CD4-positive, alpha-beta T cell treated with Interleukin-17A for 1 hour (primary cell): ENCODE measurements around the gene KCTD20.
A peak's percentile ranks its signal among the peaks of the same experiment; 100 is the strongest.

Experiments
- DNase-seq: peaks from one replicate; pipeline ENCODE4 v3.0.0-alpha.2; 2020

The KCTD20 gene

GRCh38 chr6:36499918-36500317 is 57.1 kb downstream of the KCTD20 start:
- no peak for DNase-seq

- no peak for DNase-seq
These were observed 58.9 kb downstream of the KCTD20 start for GRCh38 chr6:36501686-36502085.

- DNase-seq = no peak
These were observed 61.4 kb downstream of the KCTD20 start for GRCh38 chr6:36504181-36504580.

- DNase-seq = no peak
These were observed 62.2 kb downstream of the KCTD20 start for GRCh38 chr6:36504982-36505381.

GRCh38 chr6:36505744-36506534 is 63.1 kb downstream of the KCTD20 start:
- DNase-seq = no peak

GRCh38 chr6:36506611-36507010 is 63.8 kb downstream of the KCTD20 start:
- DNase-seq = no peak

GRCh38 chr6:36508532-36508931 is 65.7 kb downstream of the KCTD20 start:
- no peak for DNase-seq

GRCh38 chr6:36510365-36510764 is 67.6 kb downstream of the KCTD20 start:
- no peak for DNase-seq

- DNase-seq = no peak
These were observed 72.0 kb downstream of the KCTD20 start for GRCh38 chr6:36514554-36515456.

- DNase-seq = no peak
These were observed 73.0 kb downstream of the KCTD20 start for GRCh38 chr6:36515844-36516243.

GRCh38 chr6:36516559-36516958 is 73.8 kb downstream of the KCTD20 start:
- no peak for DNase-seq

- no peak for DNase-seq
These were observed 74.2 kb downstream of the KCTD20 start for GRCh38 chr6:36516988-36517387.

GRCh38 chr6:36517408-36517807 is 74.6 kb downstream of the KCTD20 start:
- DNase-seq = no peak

GRCh38 chr6:36519352-36519751 is 76.6 kb downstream of the KCTD20 start:
- no peak for DNase-seq

GRCh38 chr6:36523451-36523850 is 80.7 kb downstream of the KCTD20 start:
- DNase-seq = no peak

- DNase-seq = no peak
These were observed 81.2 kb downstream of the KCTD20 start for GRCh38 chr6:36523936-36524499.

GRCh38 chr6:36524871-36525270 is 82.1 kb downstream of the KCTD20 start:
- no peak for DNase-seq

- DNase-seq = no peak
These were observed 82.5 kb downstream of the KCTD20 start for GRCh38 chr6:36525346-36525745.

- DNase-seq = no peak
These were observed 83.3 kb downstream of the KCTD20 start for GRCh38 chr6:36526066-36526465.

GRCh38 chr6:36533321-36533720 is 90.5 kb downstream of the KCTD20 start:
- DNase-seq = no peak

- DNase-seq = no peak
These were observed 94.2 kb downstream of the KCTD20 start for GRCh38 chr6:36536873-36537547.

- DNase-seq = peak; percentile 39
These were observed 97.2 kb downstream of the KCTD20 start for GRCh38 chr6:36539814-36540568.
